Stimulated activated CD8-positive, alpha-beta memory T cell treated with anti-CD3 and anti-CD28 coated beads, Interleukin-7, amount 100 ng/mL, for 1 hour (primary cell): ENCODE data around the gene DNASE1L2.

Experiments used
- DNase-seq, 2 donors: peaks; one replicate each; pipeline ENCODE4 v3.0.0-alpha.2; 2020; ENCODE audit warnings: low read depth in 2 of 2

DNASE1L2 gene

DNA sequence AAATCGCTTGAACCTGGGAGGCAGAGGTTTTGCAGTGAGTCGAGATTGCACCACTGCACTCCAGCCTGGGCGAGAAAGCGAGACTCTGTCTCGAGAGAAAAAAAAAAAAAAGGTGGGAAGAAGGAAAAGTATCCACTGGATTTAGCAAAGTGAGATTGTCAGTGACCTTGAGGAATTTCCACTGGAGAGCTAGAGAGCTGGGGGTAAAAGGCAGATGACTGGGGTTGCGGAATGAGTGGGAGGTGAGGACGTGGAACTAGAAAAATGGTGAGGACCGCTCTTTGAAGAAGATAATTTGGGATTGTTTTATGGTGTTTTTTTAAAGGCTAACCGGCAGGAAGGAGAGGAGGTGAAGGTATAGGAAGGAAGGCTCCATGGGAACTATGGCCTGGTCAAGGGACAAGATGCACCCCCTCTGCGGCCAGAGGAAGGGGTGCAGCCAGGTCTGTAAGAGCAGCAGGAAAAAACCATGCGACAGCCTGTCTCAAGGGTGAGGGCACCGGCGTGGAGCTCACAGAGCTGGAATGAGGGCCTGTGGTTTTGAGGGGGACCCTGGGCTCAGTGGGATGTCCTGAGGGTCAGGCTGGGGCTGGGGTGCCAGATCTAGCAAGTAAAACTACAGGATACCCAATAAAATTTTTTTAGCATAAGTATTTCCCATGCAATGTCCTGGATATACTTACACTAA is 31.7 kb upstream of the DNASE1L2 start:
- no peak for DNase-seq

DNA sequence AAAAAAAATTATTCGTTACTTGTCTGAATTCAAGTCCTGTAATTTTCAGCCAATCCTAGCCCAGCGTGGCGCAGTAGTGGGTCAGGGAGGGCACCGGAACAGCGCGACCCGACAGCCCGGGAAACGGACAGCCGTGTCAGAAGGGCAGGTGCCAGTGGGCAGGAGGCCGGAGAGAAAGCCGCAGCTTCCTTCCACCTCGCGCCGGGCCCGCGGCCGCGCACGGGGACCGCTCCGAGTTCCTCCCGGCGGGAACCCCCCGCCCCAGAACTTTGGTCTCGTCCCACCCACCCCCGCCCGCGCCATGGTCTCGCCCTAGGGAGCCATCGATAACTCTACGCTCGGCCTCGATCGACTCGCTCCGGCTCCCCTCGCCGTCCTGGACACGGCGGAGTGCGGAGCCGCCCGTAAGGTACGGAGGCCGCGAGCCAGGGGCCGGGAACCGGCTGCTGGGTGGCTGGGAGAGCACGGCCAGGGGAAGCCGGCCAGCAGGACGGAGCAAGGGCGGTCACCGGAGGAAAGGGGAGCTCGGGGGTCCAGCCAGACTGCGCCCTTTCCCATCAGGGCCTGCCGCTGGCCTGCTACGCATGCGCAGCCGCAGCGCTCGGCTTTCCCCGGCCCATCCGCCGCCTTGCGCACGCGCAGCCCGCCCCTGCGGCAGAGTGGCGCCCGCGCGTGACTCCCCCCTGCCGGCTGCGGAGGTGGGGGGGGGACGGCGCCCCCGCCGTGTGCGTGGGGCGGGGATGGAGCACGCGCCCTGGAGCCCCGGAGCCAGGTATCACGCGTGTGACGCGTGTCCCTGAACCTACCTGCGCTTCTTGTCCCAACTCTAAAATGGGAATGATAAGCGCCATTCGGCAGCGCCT is 30.9 kb upstream of the DNASE1L2 start, which contains the start of gene MLST8:
TSS of gene MLST8 (plus strand) at position 351 of the 863 bp plus-strand sequence. CDS start 632 bp downstream, outside the sequence.
- peak; percentile 79 to 82 for DNase-seq

DNA sequence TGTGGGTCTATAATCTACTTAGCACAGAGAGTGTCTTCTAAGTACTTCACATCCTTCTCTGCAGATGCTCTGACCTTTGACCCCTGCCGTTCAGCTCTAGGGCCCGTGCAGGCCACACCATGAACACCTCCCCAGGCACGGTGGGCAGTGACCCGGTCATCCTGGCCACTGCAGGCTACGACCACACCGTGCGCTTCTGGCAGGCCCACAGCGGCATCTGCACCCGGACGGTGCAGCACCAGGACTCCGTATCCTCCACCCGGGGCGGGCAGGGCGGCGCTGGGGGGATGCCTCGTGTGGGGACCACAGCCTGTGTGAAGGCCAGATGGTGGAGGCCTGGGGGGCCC is 30.3 kb upstream of the DNASE1L2 start:
- DNase-seq: no peak

DNA sequence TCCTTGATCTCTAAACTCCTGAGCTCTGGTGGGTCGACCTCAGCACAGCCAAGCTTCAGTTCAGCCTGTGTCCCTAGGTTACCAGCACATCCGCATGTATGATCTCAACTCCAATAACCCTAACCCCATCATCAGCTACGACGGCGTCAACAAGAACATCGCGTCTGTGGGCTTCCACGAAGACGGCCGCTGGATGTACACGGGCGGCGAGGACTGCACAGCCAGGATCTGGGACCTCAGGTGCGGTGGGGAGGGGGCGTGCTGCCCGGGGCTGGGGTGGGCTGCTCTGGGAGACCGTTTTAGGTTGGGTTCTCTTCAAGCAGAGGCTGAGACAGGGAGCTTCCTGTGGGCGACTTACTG is 29.8 kb upstream of the DNASE1L2 start:
- no peak for DNase-seq

DNA sequence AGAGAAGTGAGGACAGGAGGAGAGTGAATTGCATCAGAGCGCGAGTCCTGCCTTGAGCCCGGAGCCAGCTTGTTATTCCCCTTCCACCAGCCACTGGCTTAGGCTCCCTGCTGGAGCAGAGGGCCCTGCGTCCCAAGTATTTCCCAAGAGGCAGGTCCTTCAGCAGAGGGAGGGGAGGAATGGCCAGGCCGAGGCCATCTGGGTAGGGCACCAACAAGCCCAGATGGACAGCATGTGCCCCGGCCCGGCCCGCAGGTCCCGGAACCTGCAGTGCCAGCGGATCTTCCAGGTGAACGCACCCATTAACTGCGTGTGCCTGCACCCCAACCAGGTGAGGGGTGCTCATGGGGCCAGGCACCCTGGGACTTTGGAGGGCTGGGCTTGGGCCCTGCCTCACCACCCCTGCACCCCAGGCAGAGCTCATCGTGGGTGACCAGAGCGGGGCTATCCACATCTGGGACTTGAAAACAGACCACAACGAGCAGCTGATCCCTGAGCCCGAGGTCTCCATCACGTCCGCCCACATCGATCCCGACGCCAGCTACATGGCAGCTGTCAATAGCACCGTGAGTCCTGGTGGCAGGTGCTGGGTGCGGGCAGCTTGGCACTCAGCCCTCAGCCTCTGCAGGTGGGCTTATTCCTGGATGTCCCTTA is 29.3 kb upstream of the DNASE1L2 start:
- no peak for DNase-seq

DNA sequence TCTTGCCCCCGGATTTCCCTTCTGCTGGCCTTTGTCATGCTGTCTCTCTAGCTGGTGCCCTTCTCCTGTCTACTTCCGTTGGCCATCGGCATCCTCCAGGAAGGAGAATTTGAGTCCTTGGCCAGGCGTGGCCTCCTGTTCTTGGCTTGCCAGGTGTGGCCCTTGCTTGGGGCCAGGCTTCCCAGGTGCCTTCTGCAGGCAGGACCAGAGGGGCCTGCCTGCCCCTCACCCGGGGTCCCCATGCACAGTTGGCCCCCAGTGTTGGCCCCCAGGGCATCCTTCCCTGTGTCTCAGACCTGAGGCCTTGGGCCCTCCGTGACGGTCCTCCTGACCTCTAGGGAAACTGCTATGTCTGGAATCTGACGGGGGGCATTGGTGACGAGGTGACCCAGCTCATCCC is 28.4 kb upstream of the DNASE1L2 start:
- no peak for DNase-seq

DNA sequence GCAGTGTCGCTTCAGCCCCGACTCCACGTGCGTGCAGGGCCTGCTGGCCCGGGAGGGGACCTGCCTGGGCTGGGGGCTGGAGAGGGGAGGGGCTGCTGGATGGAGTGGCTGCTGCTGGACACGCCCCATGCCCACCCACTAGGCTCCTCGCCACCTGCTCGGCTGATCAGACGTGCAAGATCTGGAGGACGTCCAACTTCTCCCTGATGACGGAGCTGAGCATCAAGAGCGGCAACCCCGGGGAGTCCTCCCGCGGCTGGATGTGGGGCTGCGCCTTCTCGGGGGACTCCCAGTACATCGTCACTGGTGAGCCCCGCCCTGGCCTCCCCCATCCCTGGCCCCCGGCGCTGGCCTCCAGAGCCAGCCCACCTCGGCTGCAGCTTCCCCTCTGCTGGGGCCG is 27.9 kb upstream of the DNASE1L2 start:
- no peak for DNase-seq

DNA sequence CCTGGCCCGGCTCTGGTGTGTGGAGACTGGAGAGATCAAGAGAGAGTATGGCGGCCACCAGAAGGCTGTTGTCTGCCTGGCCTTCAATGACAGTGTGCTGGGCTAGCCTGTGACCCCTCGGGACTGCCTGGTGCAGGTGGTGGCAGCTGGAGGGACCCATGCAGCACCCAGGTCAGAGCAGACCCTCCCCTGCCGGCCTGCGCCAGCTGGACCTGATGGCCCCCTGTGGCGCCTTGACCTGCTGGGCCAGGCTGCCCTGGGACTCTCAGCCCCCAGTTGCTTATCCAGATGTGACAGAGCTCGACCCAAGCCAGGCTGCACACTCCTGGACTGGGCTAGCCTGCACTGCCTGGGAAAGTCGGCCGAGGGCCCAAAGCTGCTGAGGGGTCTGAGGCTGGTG is 27.5 kb upstream of the DNASE1L2 start:
- no peak for DNase-seq

DNA sequence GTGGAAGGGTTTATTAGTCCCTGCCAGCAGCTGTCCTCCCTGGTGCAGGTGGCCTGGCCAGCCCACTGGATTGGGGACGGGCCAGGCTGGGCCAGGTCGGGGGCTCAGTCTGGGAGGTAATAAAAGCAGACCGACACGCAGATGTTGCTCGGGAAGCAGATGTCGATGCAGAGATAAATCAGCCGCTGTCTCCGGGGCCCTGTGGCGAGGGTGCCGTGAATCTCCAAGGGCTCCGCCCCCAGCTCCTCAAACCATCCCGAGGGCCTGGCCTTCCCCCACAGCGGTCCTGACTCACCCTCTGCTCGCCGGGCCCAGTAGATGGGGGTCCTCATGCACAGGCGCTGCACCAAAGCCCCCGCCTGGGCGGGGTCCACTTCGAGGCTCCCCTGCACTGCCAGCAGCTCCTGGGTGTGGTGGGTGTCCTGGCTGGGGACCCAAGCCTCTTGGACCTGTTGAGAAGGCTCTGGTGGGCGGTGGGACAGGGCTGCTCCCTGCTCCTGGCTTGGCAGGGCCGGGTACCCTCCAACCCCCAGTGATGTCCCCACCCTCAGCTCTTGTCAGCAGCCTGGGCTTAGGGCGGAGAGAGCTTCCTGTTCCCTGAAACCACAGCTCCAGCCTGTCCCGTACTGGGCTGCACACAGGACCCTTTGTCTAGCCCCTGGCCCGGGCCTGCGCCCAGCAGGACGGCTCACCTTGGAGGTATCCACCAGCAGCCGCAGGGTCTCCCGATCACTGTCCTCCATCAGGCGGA is 26.8 kb upstream of the DNASE1L2 start:
- DNase-seq: no peak

DNA sequence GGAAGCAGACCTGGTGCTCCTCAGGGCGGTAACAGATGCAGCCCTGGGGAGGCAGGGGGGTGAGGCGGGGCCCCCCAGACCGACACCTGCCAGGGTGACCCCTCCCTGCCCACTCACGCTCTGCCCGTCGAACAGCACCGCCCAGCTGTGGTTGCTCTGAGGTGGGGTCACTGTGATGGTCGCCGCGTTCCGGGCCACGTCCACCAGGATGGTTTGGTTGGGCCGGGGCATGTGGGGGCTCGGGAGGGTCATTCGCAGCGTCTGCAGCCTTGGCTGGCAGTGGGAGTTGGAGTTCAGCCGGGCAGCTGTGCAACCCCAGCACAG is 26.3 kb upstream of the DNASE1L2 start:
- no peak for DNase-seq

DNA sequence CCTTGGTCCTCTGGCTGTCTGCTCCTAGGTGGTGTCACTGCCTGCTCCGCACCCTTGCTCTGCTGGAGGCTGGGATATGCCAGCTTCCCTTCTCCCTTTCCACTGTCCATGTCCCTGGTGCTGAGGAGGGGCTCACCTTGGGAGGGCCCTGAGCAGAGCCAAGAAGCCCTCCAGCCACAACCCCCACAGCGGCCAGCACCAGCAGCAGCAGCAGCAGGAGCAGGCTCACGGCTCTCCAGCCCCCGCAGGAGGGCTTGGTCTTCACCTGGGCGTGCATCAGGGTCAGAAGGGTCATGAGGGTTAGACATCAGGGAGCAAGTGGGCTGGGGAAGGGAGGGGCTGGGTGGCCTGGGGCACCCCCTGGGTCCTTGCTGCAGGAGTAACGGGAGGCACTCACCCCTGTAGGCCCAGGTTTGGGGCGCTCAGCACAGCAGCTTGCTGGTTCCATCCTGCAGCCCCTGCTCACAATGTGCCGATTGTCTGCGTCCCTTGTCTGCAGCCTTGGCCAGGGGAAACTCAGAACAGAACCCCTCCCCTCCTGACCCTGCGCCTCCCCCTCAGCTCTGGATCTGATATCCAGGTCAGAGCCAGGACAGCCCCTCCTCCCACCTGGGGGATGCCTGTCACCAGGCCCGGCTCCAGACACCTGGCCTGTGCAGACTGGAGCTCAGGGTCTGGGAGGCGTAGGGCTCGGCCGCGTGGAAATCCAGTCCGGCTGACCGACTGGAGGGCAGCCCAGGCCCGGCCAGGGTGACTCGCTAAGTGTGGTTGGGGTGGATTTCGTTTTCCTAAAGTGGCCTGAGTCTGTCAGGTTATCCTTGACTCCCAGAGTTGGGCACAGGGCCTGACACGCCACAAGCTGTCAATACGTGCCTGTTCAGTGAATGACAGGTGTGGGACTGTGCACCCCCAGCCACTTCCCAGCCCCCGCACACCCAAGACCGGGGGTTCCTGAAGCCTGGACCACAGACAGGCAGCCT is 25.6 kb upstream of the DNASE1L2 start, which contains the start of gene BRICD5:
TSS of gene BRICD5 (minus strand) at position 478 of the 980 bp plus-strand sequence. CDS start at position 448, 30 bp downstream.
- DNase-seq: no peak

DNA sequence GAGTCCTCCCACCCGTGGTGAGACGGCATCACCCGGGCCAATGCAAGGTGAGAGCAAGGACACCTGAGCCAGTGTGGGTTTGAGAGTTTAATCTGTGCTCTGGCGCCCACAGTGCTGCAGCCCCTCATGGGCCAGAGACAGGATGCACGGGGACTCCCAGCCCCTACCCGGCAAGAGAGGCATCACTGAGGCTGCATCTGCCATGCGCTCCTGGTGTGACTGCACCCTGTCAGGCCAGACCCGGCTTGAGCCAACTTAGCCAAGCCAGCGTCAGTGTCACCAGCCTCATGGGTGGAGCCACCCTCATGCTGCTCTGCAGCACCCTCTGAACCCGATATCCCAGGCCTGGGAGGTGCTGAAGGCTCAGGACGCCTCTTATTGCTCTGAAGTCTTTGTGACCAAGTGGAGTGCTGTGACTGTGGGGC is 24.3 kb upstream of the DNASE1L2 start:
- no peak for DNase-seq

DNA sequence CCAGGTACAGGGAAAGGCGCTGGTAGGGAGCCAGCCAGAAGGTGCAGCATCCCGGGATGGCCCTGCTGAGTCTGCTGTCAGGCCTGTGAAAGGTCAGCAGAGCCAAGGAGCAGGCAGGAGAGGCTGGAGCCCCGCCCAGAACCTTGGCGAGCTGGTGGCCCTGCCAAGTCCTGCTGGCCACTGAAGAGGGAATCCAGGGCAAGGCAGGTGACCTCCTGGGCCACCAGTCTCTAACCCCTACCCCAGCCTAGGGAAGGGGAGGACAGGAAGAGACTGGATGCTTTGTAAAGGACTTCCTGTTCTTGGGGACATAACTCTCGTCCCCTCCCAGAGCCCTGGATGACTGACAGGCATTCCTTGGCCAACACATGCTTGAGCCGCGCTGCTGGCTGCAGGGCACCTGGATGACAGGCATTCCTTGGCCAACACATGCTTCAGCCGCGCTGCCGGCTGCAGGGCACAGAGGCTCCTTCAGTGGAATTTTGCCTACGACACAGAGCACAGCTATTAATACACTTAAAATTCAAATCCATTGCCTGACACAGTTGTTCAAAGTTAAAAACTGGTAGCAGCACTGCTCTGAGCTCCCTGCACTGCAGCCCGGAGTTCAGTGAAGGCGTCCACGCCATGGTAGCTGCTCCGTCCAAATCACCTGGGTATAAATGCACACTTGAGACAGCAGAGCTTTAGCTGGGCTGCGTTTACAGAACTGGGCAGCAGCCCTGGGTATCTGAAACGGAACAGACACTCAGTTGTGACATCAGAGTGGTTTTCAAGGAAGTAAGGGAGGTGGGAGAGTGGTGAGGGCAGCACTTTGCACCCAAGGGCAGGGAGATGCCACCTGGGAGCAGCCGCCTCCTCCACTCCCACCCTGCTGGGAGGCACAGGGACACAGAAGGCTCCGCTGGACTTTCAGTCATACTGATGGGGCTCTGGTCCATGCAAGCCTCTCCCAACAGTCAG is 23.6 kb upstream of the DNASE1L2 start:
- no peak for DNase-seq

DNA sequence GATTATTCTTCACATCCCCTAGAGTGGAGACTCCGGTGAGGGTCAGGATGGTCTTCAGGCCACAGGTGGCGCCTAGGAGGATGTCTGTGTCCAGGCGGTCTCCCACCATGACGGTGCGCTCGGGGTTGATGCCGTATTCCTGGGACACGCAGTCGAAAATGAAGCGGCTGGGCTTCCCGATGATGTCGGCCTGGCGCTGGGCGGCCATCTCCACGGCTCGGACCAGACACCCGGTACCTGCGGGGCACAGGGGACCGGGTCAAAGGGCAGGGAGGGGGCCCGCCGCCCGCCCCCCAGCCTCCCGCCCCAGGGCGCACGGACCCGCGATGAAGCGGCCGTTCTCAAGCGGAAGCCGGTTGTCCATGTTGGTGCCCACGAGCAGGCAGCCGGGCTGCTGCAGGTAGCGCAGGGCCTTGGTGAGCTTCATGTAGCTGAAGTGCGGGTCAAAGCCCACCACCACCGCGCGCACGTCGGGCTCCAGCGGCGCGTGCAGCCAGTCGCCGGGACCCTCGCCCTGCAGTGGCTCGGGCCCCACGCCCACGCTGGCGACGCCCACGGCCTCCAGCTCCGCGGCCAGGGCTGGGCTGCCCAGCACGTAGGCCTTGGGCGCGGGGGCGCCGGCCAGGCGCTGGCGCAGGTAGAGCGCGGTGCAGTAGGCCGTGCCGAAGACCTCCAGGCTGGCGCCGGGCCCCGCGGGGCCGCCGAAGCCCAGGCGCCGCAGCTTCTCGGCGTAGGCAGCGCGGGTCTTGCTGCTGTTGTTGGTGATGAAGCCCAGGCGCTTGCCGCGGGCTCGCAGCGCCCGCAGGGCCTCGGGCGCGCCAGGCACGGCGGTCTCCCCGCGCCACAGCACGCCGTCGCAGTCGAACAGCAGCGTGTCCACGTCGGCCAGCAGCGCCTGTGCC is 22.2 kb upstream of the DNASE1L2 start:
- no peak for DNase-seq

DNA sequence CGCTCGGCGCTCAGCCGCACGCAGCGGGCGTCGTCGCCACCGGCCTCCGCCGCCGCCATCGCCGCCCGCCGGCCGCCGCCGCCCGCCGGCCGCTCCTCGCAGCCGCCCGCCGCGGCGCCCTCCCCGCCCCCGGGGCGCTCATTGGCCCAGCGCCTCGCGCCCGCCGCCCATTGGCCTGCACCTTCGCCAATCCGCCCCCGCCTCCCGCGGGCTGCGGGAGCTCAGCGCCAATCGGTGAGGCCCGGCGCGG is 21.6 kb upstream of the DNASE1L2 start, which contains the start of gene PGP:
TSS of gene PGP (minus strand) at position 122 of the 250 bp plus-strand sequence. CDS start at position 59, 63 bp downstream.
- DNase-seq: no peak

DNA sequence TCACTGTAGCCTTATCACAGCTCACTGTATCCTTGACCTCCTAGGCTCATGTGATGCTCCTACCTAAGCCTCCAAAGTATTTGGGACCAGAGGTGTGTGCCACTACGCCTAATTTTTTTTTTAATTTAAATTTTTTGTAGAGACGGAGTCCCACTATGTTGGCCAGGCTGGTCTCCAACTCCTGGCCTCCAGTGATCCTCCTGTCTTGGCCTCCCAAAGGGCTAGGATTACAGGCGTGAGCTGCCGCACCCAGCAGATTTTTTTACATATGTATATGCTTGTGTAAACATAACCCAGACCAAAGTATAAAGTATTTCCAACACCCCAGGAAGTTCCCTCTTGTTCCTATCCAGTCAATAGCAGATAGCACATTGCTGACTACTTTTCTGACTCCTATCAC is 19.9 kb upstream of the DNASE1L2 start:
- no peak for DNase-seq

DNA sequence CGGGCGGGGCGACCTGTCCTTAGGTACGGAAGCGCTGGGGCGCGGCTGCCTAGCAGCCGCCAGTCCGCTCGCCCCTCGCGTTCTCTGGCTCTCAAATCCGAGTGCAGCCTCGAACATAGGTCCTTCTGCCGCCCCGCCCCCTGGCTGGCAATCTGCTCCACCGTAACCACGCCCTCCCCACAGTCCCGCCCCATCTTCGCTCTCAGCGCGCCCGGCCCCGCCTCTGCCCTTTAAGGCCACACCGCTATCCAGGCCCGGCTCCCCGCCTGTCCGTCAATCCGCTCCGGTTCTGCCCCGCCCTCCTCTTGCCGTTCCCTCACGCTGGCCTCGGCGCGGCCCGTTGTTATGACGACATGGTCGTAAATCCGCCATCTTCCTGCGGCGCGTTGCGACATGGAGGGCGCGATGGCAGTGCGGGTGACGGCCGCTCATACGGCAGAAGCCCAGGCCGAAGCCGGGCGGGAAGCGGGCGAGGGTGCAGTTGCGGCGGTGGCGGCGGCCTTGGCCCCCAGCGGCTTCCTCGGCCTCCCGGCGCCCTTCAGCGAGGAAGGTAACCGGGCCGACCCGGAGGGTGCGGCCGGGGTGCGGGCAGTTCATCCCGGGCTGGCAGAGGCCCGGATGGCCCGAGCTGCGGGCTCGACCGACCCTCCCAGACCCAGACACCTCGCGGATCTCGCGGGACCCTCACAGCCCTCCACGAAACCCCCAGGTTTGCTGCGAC is 12.9 kb upstream of the DNASE1L2 start, which contains the start of gene E4F1:
TSS of gene E4F1 (plus strand) at position 371 of the 721 bp plus-strand sequence. CDS start at position 394, 23 bp downstream.
- DNase-seq: peak; percentile 95 to 96

DNA sequence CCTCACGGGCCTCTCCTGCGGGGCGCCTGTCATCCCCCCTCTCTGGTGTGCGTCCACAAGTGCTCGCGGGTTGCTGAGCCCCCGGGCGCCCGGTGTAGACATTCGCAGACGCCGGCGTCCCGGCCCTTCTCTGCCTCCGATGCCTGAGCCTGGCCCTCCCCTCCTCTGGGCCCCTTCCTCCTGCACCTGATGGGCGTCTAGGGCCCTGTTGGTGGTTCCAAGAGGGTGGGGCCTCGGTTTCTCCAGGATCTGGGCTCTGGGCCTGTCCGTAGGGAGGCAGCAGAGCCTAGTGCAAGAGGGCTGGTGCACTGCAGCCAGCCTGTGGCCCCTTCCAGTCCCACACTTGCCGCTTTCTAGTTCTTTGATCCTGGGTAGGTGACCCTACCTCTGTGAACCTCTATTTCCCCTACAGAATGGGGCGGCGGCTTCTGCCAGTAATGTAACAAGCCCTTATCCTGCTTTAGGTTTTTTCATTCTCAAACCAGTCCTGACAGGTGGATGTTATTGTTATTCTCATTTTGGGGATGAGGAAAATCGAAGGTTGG is 12.2 kb upstream of the DNASE1L2 start:
- DNase-seq: no peak
